IPS-20b (cell line): Measurements from ENCODE around the gene HADHB.
"Not testable (repeated sequence)": the region's sequence is repeated elsewhere in the genome, so short reads cannot be mapped to it uniquely, and the experiment has no call there.

Experiments
- H3K27ac ChIP-seq: one replicate; pipeline ENCODE4 v1.5.1; 2013; ENCODE audit warnings: low read length
- H3K27me3 ChIP-seq: 2 replicates; pipeline ENCODE4 v1.6.1; 2013; ENCODE audit warnings: mild to moderate bottlenecking, low read length, inconsistent platforms; ENCODE audit not compliant: insufficient read depth
- H3K36me3 ChIP-seq: 2 replicates; pipeline ENCODE4 v1.6.1; 2013; ENCODE audit warnings: low read depth, mild to moderate bottlenecking, inconsistent platforms, low read length, moderate library complexity; ENCODE audit not compliant: insufficient read depth
- H3K4me1 ChIP-seq: 2 replicates; pipeline ENCODE4 v1.6.1; 2013; ENCODE audit warnings: mild to moderate bottlenecking, control low read depth, inconsistent platforms, low read length, moderate library complexity; ENCODE audit not compliant: insufficient read depth
- H3K4me3 ChIP-seq: 2 replicates; pipeline ENCODE4 v1.5.1; 2013; ENCODE audit warnings: mild to moderate bottlenecking, low read length, inconsistent platforms
- H3K9ac ChIP-seq: 2 replicates; pipeline ENCODE4 v1.6.1; 2013; ENCODE audit warnings: low read depth, mild to moderate bottlenecking, inconsistent platforms, low read length, moderate library complexity
- H3K9me3 ChIP-seq: 2 replicates; pipeline ENCODE4 v1.6.1; 2013; ENCODE audit warnings: mild to moderate bottlenecking, low read depth, low read length, inconsistent platforms; ENCODE audit not compliant: insufficient read depth

The HADHB gene

GRCh38 chr2:26299471-26300101 is 54.8 kb downstream of the HADHB start:
- Histone ChIP-seq H3K9me3 (no peaks in the 10 kb centered on the region), H3K4me1 (peaks cover 19% of the 10 kb centered on the region; the same call in 1 of the 2 replicates), H3K9ac (peak overlapping the region; percentile 82), H3K36me3 (no peaks in the 10 kb centered on the region), H3K27me3 (peaks cover 40% of the 10 kb centered on the region), H3K27ac (peak overlapping the region; percentile 21), H3K4me3 (peak overlapping the region; percentile 88)

GRCh38 chr2:26300234-26300925 is 55.6 kb downstream of the HADHB start:
- Histone ChIP-seq H3K4me3 (peak overlapping the region; percentile 88), H3K9me3 (no peaks in the 10 kb centered on the region), H3K4me1 (peaks cover 19% of the 10 kb centered on the region; the same call in 1 of the 2 replicates), H3K9ac (peak overlapping the region; percentile 71; the same call in 1 of the 2 replicates), H3K36me3 (no peaks in the 10 kb centered on the region), H3K27me3 (peaks cover 40% of the 10 kb centered on the region), H3K27ac (no peak overlapping the region)

DNA sequence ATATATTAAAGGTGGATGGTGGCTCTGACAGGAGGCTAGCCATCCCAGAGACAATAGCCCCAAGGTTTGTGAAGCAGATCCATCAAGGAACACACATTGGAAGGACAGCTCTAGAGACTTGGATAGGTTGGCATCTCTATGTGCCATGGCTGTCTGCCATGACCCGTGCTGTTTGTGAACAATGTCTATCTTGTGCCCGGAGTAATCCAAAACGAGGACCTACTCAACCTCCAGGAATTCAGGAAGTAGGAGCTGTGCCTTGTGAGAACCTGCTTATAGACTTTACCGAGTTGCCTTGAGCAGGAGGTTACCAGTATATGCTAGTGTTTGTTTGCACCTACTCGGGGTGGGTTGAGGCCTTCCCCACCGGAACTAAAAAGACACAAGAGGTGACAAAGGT is 58.1 kb downstream of the HADHB start:
- H3K36me3 ChIP-seq = no peaks in the 10 kb centered on the region
- H3K27ac ChIP-seq = no peak overlapping the region
- H3K9me3 ChIP-seq = no peaks in the 10 kb centered on the region
- no peak overlapping the region for H3K4me3 ChIP-seq
- peaks cover 16% of the 10 kb centered on the region; the same call in 1 of the 2 replicates for H3K4me1 ChIP-seq
- H3K27me3 ChIP-seq = peaks cover 29% of the 10 kb centered on the region
- H3K9ac ChIP-seq = no peak overlapping the region

DNA sequence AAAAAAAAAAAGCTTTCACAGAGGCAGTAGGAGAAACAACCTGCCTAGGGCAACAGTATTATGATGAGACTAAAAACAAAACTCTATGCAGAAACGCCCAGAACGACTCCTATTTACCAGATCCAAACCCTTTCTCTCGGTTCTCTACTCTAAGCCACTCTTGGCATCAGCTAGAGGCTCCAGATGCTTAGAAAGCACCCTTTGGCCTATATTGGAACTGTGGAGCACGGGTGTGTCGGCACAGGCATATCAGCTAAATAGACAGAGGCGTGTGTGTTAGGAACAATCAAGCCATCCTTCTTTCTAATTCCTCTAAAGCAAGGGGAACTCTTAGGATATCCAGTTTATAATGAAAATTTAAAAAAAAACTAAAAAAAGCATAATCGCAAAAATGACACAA is 60.4 kb downstream of the HADHB start:
- H3K9ac ChIP-seq, H3K36me3 ChIP-seq, H3K4me3 ChIP-seq, H3K9me3 ChIP-seq, H3K27ac ChIP-seq: not testable (repeated sequence)
- Histone ChIP-seq H3K4me1 (peaks cover 15% of the 10 kb centered on the region; the same call in 1 of the 2 replicates), H3K27me3 (0 out of 2 replicates have a peak, but pooled peaks cover 11% of the 10 kb centered on the region)

DNA sequence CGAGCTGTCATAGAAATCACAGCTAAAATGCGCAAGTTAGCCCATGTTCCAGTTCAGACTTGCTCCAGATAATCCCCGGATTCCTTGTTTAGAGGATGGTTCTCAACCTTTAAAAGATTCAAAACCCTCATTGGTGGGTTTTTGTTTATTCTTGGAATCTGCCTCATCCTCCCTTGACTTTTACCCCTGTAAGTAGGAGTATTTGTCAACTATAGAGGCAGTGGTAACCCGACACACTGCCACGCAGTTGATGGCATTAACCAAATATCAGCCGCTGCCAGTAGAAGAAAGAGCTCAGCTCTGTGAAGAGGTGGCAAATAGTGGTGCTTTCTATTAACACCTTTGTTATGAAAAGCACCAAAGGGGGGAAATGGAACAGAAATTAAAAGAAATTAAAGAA is 60.8 kb downstream of the HADHB start:
- H3K27ac ChIP-seq = no peak overlapping the region
- H3K4me3 ChIP-seq = no peak overlapping the region
- peaks cover 10% of the 10 kb centered on the region; the same call in 1 of the 2 replicates for H3K4me1 ChIP-seq
- no peaks in the 10 kb centered on the region for H3K9me3 ChIP-seq
- H3K9ac ChIP-seq = no peak overlapping the region
- 0 out of 2 replicates have a peak, but pooled peaks cover 8% of the 10 kb centered on the region for H3K27me3 ChIP-seq
- H3K36me3 ChIP-seq = no peaks in the 10 kb centered on the region

DNA sequence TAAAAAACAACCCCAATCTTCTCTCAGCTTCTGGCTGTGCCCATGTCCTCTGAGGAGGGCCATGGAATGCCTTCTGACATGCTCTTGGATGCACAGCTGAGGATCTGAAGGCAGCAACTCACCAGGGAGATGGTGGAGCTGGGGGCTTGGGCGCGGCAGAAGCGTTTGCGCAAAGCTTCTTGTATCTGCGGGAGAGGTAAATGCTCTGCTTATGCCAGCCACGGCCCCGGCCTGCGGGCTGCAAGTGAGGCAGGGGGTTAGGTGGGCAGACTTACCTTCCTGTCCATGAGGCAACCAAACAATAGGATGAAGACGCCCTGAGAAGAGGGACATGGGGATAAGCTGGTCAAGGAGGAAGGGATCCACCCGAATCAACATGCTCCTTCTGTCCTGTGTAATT is 65.2 kb downstream of the HADHB start:
- no peak overlapping the region for H3K4me3 ChIP-seq
- H3K4me1 ChIP-seq = no peaks in the 10 kb centered on the region
- H3K9me3 ChIP-seq = no peaks in the 10 kb centered on the region
- no peak overlapping the region for H3K27ac ChIP-seq
- no peaks in the 10 kb centered on the region for H3K27me3 ChIP-seq
- no peak overlapping the region for H3K9ac ChIP-seq
- H3K36me3 ChIP-seq = no peaks in the 10 kb centered on the region

- H3K27me3 ChIP-seq = no peaks in the 10 kb centered on the region
- H3K27ac ChIP-seq = no peak overlapping the region
- H3K4me3 ChIP-seq = no peak overlapping the region
- H3K9ac ChIP-seq = no peak overlapping the region
- H3K9me3 ChIP-seq = no peaks in the 10 kb centered on the region
- no peaks in the 10 kb centered on the region for H3K36me3 ChIP-seq
- no peaks in the 10 kb centered on the region for H3K4me1 ChIP-seq
These were observed 67.7 kb downstream of the HADHB start for GRCh38 chr2:26312471-26312870.

DNA sequence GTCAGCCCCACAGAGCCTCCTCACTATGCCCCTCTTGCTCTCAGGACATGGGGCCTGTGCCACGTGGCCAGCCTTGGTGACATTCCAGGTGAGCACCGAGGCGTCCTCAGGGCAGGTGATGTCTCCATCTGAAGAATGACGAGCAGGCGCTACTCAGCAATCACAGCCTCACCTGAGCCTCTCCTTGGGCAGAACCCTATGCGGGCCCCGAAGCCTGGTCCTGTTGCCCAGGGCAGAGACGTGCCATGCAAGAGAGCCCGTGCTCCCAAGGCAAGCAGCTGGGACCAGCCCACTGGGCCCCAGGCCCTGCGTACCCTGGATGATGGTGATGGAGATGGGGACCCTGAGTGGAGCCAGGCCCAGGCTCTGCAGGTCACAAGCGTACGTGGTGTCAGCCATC is 68.7 kb downstream of the HADHB start:
- H3K36me3 ChIP-seq = no peaks in the 10 kb centered on the region
- H3K27ac ChIP-seq = no peak overlapping the region
- H3K4me1 ChIP-seq = peaks cover under 1% of the 10 kb centered on the region; the same call in 1 of the 2 replicates
- H3K9me3 ChIP-seq = no peaks in the 10 kb centered on the region
- H3K9ac ChIP-seq = no peak overlapping the region
- H3K4me3 ChIP-seq = no peak overlapping the region
- no peaks in the 10 kb centered on the region for H3K27me3 ChIP-seq

DNA sequence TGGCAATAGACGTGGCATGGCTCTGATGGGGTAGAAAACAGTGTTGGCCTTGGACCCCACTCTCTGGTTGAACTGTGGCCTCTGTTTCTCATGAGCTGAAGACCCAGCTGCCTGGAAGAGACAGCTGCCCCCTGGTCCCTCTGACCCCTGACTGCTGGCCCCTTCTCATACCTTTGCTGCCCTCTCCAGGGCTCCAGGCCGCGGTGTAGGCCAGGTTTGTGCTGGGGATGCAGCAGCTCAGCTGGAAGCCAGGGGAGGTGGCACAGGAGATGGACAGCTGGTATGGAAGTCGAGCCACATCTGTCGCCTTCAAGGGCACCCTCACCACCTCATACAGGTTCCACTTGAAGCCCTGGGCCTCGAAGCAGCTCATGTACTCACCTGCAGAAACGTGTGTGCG is 69.5 kb downstream of the HADHB start:
- Histone ChIP-seq H3K9me3 (no peaks in the 10 kb centered on the region), H3K27me3 (no peaks in the 10 kb centered on the region), H3K36me3 (no peaks in the 10 kb centered on the region), H3K9ac (no peak overlapping the region), H3K4me3 (no peak overlapping the region), H3K4me1 (peaks cover 4% of the 10 kb centered on the region; the same call in 1 of the 2 replicates), H3K27ac (no peak overlapping the region)

- Histone ChIP-seq H3K27ac (no peak overlapping the region), H3K27me3 (no peaks in the 10 kb centered on the region), H3K4me3 (no peak overlapping the region), H3K36me3 (no peaks in the 10 kb centered on the region), H3K9me3 (no peaks in the 10 kb centered on the region), H3K4me1 (peaks cover 4% of the 10 kb centered on the region; the same call in 1 of the 2 replicates), H3K9ac (no peak overlapping the region)
These were observed 71.3 kb downstream of the HADHB start for GRCh38 chr2:26316041-26316440.

DNA sequence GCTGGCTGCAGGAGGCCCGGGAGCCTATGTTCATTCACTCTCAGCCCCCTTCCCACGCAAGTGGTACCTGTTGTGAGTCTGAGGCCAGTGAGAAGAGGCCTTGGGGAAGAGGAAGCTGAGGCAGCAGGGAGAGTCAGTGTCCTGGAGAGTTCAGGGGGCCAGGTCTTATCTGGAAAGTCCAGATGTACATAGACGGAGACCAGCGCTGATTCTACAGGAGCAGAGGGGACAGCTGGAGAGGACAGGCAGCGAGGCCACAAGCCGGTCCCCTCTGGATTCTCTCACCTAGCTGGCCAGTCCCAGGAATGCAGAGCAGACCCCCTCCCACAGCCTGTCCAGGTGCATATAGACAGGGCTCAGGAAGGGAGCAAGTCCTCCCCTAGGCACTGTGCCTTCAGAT is 72.1 kb downstream of the HADHB start:
- Histone ChIP-seq H3K36me3 (no peaks in the 10 kb centered on the region), H3K4me1 (peaks cover 4% of the 10 kb centered on the region; the same call in 1 of the 2 replicates), H3K27me3 (no peaks in the 10 kb centered on the region), H3K27ac (no peak overlapping the region), H3K9ac (no peak overlapping the region), H3K4me3 (no peak overlapping the region), H3K9me3 (no peaks in the 10 kb centered on the region)
